Activated CD8-positive, alpha-beta memory T cell treated with anti-CD3 and anti-CD28 coated beads, Interleukin-2, amount 50 U/mL, for 4 hours (primary cell): ENCODE results near the gene LCOR.
"Not testable (repeated sequence)": the region's sequence is repeated elsewhere in the genome, so short reads cannot be mapped to it uniquely, and the experiment has no call there.

Experiments
- DNase-seq: peaks from one replicate; pipeline ENCODE4 v3.0.0-alpha.2; 2020

The LCOR gene

GRCh38 chr10:96840841-96841518, 8.9 kb downstream of the LCOR start:
- DNase-seq, result peak; percentile 25

GRCh38 chr10:96842896-96843723, 11.0 kb downstream of the LCOR start:
- DNase-seq, result no peak

GRCh38 chr10:96843823-96844222, 11.7 kb downstream of the LCOR start:
- DNase-seq, result no peak

GRCh38 chr10:96846395-96846794, 14.3 kb downstream of the LCOR start:
- no peak for DNase-seq

- DNase-seq, result no peak
These were observed 14.8 kb downstream of the LCOR start for GRCh38 chr10:96846926-96847325.

- DNase-seq, result not testable (repeated sequence)
These were observed 15.3 kb downstream of the LCOR start for GRCh38 chr10:96847356-96847755.

GRCh38 chr10:96850113-96850512, 18.0 kb downstream of the LCOR start:
- no peak for DNase-seq

- no peak for DNase-seq
These were observed 18.7 kb downstream of the LCOR start for GRCh38 chr10:96850825-96851224.

GRCh38 chr10:96851281-96851680, 19.2 kb downstream of the LCOR start:
- no peak for DNase-seq

GRCh38 chr10:96856317-96856716, 24.2 kb downstream of the LCOR start:
- DNase-seq, result no peak

GRCh38 chr10:96857301-96858012, 25.4 kb downstream of the LCOR start:
- DNase-seq, result no peak

- DNase-seq, result no peak
These were observed 26.1 kb downstream of the LCOR start for GRCh38 chr10:96858038-96858705.

GRCh38 chr10:96858706-96859050, 26.6 kb downstream of the LCOR start:
- no peak for DNase-seq

GRCh38 chr10:96860631-96861277, 28.7 kb downstream of the LCOR start:
- no peak for DNase-seq

- DNase-seq, result no peak
These were observed 31.9 kb downstream of the LCOR start for GRCh38 chr10:96863922-96864543.

GRCh38 chr10:96873086-96873485, 41.0 kb downstream of the LCOR start:
- no peak for DNase-seq

- DNase-seq, result no peak
These were observed 41.8 kb downstream of the LCOR start for GRCh38 chr10:96873756-96874467.

- DNase-seq, result no peak
These were observed 46.0 kb downstream of the LCOR start for GRCh38 chr10:96878057-96878456.

GRCh38 chr10:96880575-96880974, 48.5 kb downstream of the LCOR start:
- no peak for DNase-seq

GRCh38 chr10:96889415-96890171, 57.5 kb downstream of the LCOR start:
- no peak for DNase-seq

- no peak for DNase-seq
These were observed 58.0 kb downstream of the LCOR start for GRCh38 chr10:96890172-96890513.
